Measurements from ENCODE around the gene NGLY1.

The NGLY1 gene

DNA sequence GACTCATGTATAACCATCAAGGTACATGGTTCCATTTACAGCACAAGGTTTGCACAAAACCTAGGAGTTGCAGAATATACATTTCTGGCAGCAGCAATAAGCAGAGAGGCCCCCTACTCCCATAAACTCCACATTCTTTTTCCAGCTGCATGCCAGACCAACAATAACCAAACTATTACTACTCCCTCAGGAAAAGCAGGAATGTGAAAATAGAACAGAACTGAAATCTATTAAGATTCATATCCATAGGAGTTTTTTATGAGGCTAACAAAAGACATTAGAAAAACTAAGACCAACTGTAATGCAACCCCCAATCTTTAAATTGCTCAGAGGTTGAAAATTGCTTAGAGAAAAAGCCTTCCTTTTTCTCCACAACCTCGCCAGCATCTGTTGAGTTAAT lies 90.9 kb downstream of the NGLY1 start:
- no peaks in the 10 kb centered on the region for H3K79me2 ChIP-seq (ENCODE audit: insufficient read depth, low read length)
- H3K27ac ChIP-seq (ENCODE audit: low read depth, low read length, poor library complexity, severe bottlenecking): no peak overlapping the region
- H3K9me3 ChIP-seq (ENCODE audit: low read length): no peaks in the 10 kb centered on the region
- H3K36me3 ChIP-seq (ENCODE audit: insufficient read depth, low read length): no peaks in the 10 kb centered on the region
- H3K27me3 ChIP-seq (ENCODE audit: insufficient read depth, low read length): no peaks in the 10 kb centered on the region
- H3K4me3 ChIP-seq (ENCODE audit: low read depth, low read length, poor library complexity, severe bottlenecking): no peak overlapping the region
- no peaks in the 10 kb centered on the region for H3K9me2 ChIP-seq (ENCODE audit: low read depth, low read length)
- H3K4me1 ChIP-seq (ENCODE audit: insufficient read depth, low read length, severe bottlenecking): no peaks in the 10 kb centered on the region
- no peaks in the 10 kb centered on the region for H4K20me1 ChIP-seq (ENCODE audit: insufficient read depth, low read length)
- no peak overlapping the region for H3K4me2 ChIP-seq (ENCODE audit: low read length)
- no peak overlapping the region for H2AFZ ChIP-seq (ENCODE audit: low read length)
- H3K9ac ChIP-seq (ENCODE audit: low read length): no peak overlapping the region
- no peaks in the 10 kb centered on the region for H3F3A ChIP-seq (ENCODE audit: insufficient read depth, low read length)
- TF ChIP-seq, protein P1, sequence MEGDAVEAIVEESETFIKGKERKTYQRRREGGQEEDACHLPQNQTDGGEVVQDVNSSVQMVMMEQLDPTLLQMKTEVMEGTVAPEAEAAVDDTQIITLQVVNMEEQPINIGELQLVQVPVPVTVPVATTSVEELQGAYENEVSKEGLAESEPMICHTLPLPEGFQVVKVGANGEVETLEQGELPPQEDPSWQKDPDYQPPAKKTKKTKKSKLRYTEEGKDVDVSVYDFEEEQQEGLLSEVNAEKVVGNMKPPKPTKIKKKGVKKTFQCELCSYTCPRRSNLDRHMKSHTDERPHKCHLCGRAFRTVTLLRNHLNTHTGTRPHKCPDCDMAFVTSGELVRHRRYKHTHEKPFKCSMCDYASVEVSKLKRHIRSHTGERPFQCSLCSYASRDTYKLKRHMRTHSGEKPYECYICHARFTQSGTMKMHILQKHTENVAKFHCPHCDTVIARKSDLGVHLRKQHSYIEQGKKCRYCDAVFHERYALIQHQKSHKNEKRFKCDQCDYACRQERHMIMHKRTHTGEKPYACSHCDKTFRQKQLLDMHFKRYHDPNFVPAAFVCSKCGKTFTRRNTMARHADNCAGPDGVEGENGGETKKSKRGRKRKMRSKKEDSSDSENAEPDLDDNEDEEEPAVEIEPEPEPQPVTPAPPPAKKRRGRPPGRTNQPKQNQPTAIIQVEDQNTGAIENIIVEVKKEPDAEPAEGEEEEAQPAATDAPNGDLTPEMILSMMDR (IDR thresholded peaks at IDR 0.05; ENCODE audit: low read length): no peak
- TF ChIP-seq EZH2 (IDR thresholded peaks at IDR 0.05; ENCODE audit: borderline replicate concordance, low read length): no peak

DNA sequence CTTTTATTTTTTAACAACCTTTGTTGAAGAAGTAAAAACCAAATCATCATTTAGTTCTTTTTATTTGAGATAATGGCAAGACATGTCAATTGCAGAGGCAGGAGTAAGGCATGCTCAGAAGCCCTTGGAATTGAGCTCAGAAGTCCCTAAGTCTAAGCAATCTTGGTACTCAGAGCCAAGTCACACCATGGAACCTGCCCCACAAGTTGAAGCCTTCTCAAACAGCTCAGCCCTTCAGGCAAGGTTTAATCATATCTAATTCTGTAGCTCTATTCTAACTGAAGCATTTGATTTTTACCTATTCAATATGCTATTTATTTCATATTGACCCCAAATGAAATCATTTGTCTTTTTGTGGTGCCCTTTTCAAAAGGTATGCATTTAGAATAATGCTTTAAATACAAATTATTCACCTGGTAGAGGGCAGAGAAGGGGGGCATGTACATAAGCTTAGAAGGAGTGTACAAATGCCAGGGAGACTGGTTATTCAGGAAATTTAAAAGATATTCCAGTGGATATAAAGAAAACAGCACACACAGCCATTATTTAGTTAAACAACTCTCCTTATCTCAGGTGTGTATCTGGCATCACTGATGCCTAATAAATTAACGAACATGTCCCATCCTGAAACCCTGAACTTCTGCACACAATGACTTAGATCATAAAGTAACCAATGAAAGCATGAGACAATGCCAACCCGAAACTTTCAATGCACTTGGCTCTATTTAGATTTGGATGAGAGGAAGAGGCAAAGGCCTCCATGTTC lies 92.3 kb downstream of the NGLY1 start:
- no peaks in the 10 kb centered on the region for H3K36me3 ChIP-seq (ENCODE audit: insufficient read depth, low read length)
- H3F3A ChIP-seq (ENCODE audit: insufficient read depth, low read length): no peaks in the 10 kb centered on the region
- H3K9me2 ChIP-seq (ENCODE audit: low read depth, low read length): no peaks in the 10 kb centered on the region
- no peak overlapping the region for H2AFZ ChIP-seq (ENCODE audit: low read length)
- no peaks in the 10 kb centered on the region for H3K9me3 ChIP-seq (ENCODE audit: low read length)
- no peak overlapping the region for H3K4me2 ChIP-seq (ENCODE audit: low read length)
- H3K4me3 ChIP-seq (ENCODE audit: low read depth, low read length, poor library complexity, severe bottlenecking): no peak overlapping the region
- no peaks in the 10 kb centered on the region for H4K20me1 ChIP-seq (ENCODE audit: insufficient read depth, low read length)
- no peak overlapping the region for H3K9ac ChIP-seq (ENCODE audit: low read length)
- H3K27me3 ChIP-seq (ENCODE audit: insufficient read depth, low read length): no peaks in the 10 kb centered on the region
- H3K79me2 ChIP-seq (ENCODE audit: insufficient read depth, low read length): no peaks in the 10 kb centered on the region
- TF ChIP-seq, protein P1 (IDR thresholded peaks at IDR 0.05; ENCODE audit: low read length): no peak
- no peak for TF ChIP-seq EZH2 (IDR thresholded peaks at IDR 0.05; ENCODE audit: borderline replicate concordance, low read length)
- no peak overlapping the region for H3K27ac ChIP-seq (ENCODE audit: low read depth, low read length, poor library complexity, severe bottlenecking)
- no peaks in the 10 kb centered on the region for H3K4me1 ChIP-seq (ENCODE audit: insufficient read depth, low read length, severe bottlenecking)

DNA sequence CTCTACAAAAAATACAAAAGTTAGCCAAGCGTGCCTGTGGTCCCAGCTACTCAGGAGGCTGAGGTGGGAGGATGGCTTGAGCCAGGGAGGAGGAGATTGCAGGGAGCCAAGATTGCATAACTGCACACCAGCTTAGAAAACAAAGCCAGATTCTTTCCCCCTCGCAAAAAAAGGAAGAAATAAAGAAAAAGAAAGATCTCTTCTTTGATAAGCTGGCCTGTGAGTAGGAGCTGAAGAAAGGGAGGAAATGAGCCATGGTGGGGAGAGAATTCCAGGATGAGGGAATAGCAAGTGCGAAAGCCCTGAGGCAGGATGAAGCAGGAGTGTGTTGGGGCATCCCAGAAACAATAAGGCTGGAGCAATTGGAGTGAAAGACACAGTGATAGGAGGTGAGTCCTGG lies 94.0 kb downstream of the NGLY1 start:
- Histone ChIP-seq H3K27ac (ENCODE audit: low read depth, low read length, poor library complexity, severe bottlenecking) (no peak overlapping the region), H3K9me3 (ENCODE audit: low read length) (no peaks in the 10 kb centered on the region), H3K4me1 (ENCODE audit: insufficient read depth, low read length, severe bottlenecking) (no peaks in the 10 kb centered on the region), H3K36me3 (ENCODE audit: insufficient read depth, low read length) (no peaks in the 10 kb centered on the region), H2AFZ (ENCODE audit: low read length) (no peak overlapping the region), H3K27me3 (ENCODE audit: insufficient read depth, low read length) (no peaks in the 10 kb centered on the region), H3F3A (ENCODE audit: insufficient read depth, low read length) (no peaks in the 10 kb centered on the region), H3K9me2 (ENCODE audit: low read depth, low read length) (no peaks in the 10 kb centered on the region), H3K4me2 (ENCODE audit: low read length) (no peak overlapping the region), H3K4me3 (ENCODE audit: low read depth, low read length, poor library complexity, severe bottlenecking) (no peak overlapping the region), H3K9ac (ENCODE audit: low read length) (no peak overlapping the region), H3K79me2 (ENCODE audit: insufficient read depth, low read length) (no peaks in the 10 kb centered on the region), H4K20me1 (ENCODE audit: insufficient read depth, low read length) (no peaks in the 10 kb centered on the region)
- TF ChIP-seq, protein P1 (IDR thresholded peaks at IDR 0.05; ENCODE audit: low read length): no peak
- no peak for TF ChIP-seq EZH2 (IDR thresholded peaks at IDR 0.05; ENCODE audit: borderline replicate concordance, low read length)
